Lower leg skin (tissue), 3 donors: ENCODE measurements around the gene F13B.

Source experiments
- POLR2A ChIP-seq, 2 donors: fragments of 450-650 bp; IDR thresholded peaks; one replicate each; pipeline ENCODE4 v1.6.1; 2016 to 2017; ENCODE audit warnings: antibody characterized with exemption in 2 of 2, mild to moderate bottlenecking in 1 of 2, moderate library complexity in 1 of 2
- TF ChIP-seq, protein P1 (sequence below), 3 donors: fragments of 450-650 bp; IDR thresholded peaks; one replicate each; pipeline ENCODE4 v1.5.1; 2016; ENCODE audit warnings: antibody characterized with exemption in 3 of 3, mild to moderate bottlenecking in 3 of 3, moderate library complexity in 2 of 3

DNA sequence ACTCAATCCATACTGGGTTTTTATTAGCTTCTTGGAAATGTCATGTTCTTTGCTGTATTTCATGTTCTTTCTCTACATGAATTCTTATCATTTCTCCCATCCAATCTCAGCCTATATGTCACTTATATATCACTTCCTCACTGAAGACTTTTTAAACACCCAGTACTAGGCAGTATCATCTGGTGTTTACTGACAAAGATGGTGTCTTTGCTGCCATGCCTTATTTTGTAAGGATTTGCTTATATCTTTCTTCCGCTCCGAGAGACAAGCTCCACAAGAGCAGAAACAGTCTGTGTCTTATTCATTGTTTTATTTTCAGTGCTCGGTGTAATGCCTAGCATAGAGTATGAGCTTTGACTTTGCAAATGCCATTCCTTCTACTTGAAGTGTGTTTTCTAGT lies 30.2 kb downstream of the F13B start:
- no peak for TF ChIP-seq POLR2A (IDR thresholded peaks at IDR 0.05)
- TF ChIP-seq, protein P1, sequence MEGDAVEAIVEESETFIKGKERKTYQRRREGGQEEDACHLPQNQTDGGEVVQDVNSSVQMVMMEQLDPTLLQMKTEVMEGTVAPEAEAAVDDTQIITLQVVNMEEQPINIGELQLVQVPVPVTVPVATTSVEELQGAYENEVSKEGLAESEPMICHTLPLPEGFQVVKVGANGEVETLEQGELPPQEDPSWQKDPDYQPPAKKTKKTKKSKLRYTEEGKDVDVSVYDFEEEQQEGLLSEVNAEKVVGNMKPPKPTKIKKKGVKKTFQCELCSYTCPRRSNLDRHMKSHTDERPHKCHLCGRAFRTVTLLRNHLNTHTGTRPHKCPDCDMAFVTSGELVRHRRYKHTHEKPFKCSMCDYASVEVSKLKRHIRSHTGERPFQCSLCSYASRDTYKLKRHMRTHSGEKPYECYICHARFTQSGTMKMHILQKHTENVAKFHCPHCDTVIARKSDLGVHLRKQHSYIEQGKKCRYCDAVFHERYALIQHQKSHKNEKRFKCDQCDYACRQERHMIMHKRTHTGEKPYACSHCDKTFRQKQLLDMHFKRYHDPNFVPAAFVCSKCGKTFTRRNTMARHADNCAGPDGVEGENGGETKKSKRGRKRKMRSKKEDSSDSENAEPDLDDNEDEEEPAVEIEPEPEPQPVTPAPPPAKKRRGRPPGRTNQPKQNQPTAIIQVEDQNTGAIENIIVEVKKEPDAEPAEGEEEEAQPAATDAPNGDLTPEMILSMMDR (IDR thresholded peaks at IDR 0.05): no peak
